Vagina (tissue), 2 donors: ENCODE measurements around the gene PAX9. TPM values are rescaled to one million over a fixed set of nuclear protein-coding genes. Genes with fewer than 3 reads are reported as not detected.

Experiments used
- DNase-seq, 2 donors: peaks; one replicate each; pipeline ENCODE4 v3.0.0-alpha.2; 2017; ENCODE audit errors: extremely low spot score in 2 of 2
- H3K27ac ChIP-seq: fragments of 200-600 bp; sonication (generic); one replicate; pipeline ENCODE4 v1.5.1; 2019
- H3K27me3 ChIP-seq: fragments of 200-600 bp; sonication (generic); one replicate; pipeline ENCODE4 v1.5.1; 2019
- H3K36me3 ChIP-seq, 2 donors: fragments of 200-600 bp; sonication (generic); one replicate each; pipeline ENCODE4 v1.5.1; 2017 to 2019
- H3K4me1 ChIP-seq: fragments of 200-600 bp; sonication (generic); one replicate; pipeline ENCODE4 v1.5.1; 2019
- H3K4me3 ChIP-seq, 2 donors: fragments of 200-600 bp; sonication (generic); 1 replicate in 1 of 2; 2 replicates in 1 of 2; pipeline ENCODE4 v1.5.1; 2016 to 2019
- H3K9me3 ChIP-seq: fragments of 200-600 bp; sonication (generic); one replicate; pipeline ENCODE4 v1.5.1; 2019
- POLR2A ChIP-seq, 2 donors: fragments of 450-650 bp; IDR thresholded peaks; one replicate each; pipeline ENCODE4 v1.6.1; 2017; ENCODE audit warnings: antibody characterized with exemption in 2 of 2, mild to moderate bottlenecking in 2 of 2, moderate library complexity in 2 of 2
- POLR2AphosphoS5 ChIP-seq, 2 donors: sonication (generic); formaldehyde crosslinking; IDR thresholded peaks; one replicate each; pipeline ENCODE4 v1.9.0; 2017; ENCODE audit warnings: antibody characterized with exemption in 2 of 2, mild to moderate bottlenecking in 2 of 2, low read depth in 1 of 2; ENCODE audit not compliant: insufficient read depth in 1 of 2
- intact Hi-C: fragments of 100-400 bp; cut with DNase I; formaldehyde crosslinking; loops from one replicate; pipeline ENCODE4 v1.15.1; 2023
- total RNA-seq: library from RNA; depleted of rRNA; stranded (reverse); fragments of >200 nt; gene quantifications from one replicate; pipeline ENCODE4 v1.2.3, GENCODE V29; 2016
- TF ChIP-seq, protein P1 (sequence below), 3 experiments: fragments of 450-650 bp in 2 of 3; fragments of 200-600 bp in 1 of 3; sonication (generic) in 1 of 3; IDR thresholded peaks; one replicate each; pipeline ENCODE4 v1.5.1; 2017 to 2019; ENCODE audit warnings: antibody characterized with exemption in 3 of 3, mild to moderate bottlenecking in 2 of 3, moderate library complexity in 2 of 3

PAX9 gene
- total RNA-seq, 1 donor from 2014 or later: 1.5 TPM

DNA sequence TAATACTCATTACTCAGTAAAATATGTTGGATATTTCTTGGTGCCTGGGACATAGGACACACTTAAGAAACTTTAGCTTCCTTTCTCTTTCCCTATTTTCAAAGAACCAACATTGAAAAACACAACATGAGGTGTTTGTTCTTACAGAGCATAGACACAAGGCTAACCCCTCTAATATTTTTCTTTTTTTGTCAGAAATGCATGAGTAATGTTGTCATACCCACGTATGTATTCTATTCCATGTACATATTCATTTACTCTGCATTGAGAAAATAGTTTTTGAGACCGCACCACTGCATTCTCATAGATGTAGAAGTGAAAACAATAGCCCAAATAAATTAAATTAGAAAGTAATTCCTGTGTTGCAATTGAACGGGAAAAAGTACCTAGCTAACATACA, 13.0 kb downstream of the PAX9 start:
- Histone ChIP-seq H3K9me3 (no peaks in the 10 kb centered on the region), H3K27ac (no peak overlapping the region), H3K4me1 (no peaks in the 10 kb centered on the region), H3K4me3 (no peak overlapping the region), H3K27me3 (no peaks in the 10 kb centered on the region), H3K36me3 (no peaks in the 10 kb centered on the region)
- DNase-seq: no peak
- no peak for TF ChIP-seq POLR2AphosphoS5 (IDR thresholded peaks at IDR 0.05; ENCODE audit: insufficient read depth in 1 of 2, low read depth in 1 of 2)
- TF ChIP-seq POLR2A (IDR thresholded peaks at IDR 0.05): no peak
- TF ChIP-seq, protein P1, sequence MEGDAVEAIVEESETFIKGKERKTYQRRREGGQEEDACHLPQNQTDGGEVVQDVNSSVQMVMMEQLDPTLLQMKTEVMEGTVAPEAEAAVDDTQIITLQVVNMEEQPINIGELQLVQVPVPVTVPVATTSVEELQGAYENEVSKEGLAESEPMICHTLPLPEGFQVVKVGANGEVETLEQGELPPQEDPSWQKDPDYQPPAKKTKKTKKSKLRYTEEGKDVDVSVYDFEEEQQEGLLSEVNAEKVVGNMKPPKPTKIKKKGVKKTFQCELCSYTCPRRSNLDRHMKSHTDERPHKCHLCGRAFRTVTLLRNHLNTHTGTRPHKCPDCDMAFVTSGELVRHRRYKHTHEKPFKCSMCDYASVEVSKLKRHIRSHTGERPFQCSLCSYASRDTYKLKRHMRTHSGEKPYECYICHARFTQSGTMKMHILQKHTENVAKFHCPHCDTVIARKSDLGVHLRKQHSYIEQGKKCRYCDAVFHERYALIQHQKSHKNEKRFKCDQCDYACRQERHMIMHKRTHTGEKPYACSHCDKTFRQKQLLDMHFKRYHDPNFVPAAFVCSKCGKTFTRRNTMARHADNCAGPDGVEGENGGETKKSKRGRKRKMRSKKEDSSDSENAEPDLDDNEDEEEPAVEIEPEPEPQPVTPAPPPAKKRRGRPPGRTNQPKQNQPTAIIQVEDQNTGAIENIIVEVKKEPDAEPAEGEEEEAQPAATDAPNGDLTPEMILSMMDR (IDR thresholded peaks at IDR 0.05): no peak
- intact Hi-C loops: no loop called here

DNA sequence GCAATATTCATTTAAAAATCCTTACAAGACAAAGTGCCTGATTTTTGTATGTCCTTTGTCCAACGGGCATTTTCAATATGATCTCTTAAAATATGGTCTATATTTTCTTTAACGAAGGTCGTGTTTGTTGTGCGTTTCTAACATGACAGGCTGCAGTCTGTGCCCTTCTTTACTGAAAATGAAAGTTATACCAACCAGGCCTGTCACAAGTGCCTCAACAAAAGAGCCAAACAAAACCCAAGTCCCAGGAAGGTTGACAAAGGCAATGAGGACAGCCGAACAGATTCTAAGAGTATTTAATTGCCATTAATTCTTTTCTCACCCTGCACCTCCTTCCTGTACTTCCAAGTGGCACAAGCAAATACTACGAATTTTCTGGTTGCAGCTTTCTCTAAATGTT, 13.9 kb downstream of the PAX9 start:
- Histone ChIP-seq H3K27ac (no peak overlapping the region), H3K9me3 (no peaks in the 10 kb centered on the region), H3K27me3 (no peaks in the 10 kb centered on the region), H3K36me3 (no peaks in the 10 kb centered on the region), H3K4me3 (no peak overlapping the region), H3K4me1 (no peaks in the 10 kb centered on the region)
- TF ChIP-seq, protein P1 (IDR thresholded peaks at IDR 0.05): no peak
- TF ChIP-seq POLR2AphosphoS5 (IDR thresholded peaks at IDR 0.05; ENCODE audit: insufficient read depth in 1 of 2, low read depth in 1 of 2) (no peak), POLR2A (IDR thresholded peaks at IDR 0.05) (no peak)
- DNase-seq: no peak
- intact Hi-C loops: no loop called here

DNA sequence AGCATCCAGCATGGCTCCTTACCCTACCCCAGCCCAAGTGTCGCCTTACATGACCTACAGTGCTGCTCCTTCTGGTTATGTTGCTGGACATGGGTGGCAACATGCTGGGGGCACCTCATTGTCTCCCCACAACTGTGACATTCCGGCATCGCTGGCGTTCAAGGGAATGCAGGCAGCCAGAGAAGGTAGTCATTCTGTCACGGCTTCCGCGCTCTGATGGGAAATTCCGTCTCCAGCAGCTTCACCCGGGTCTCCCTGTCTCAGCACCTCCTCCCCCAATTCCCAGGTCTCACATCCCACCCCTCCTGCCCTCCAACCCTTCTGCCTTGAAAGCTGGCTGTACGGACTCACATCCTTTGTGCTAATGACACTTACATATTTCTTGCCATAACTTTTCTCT, 14.6 kb downstream of the PAX9 start:
- DNase-seq: no peak
- Histone ChIP-seq H3K27me3 (no peaks in the 10 kb centered on the region), H3K4me3 (no peak overlapping the region), H3K27ac (no peak overlapping the region), H3K4me1 (no peaks in the 10 kb centered on the region), H3K36me3 (no peaks in the 10 kb centered on the region), H3K9me3 (no peaks in the 10 kb centered on the region)
- TF ChIP-seq POLR2AphosphoS5 (IDR thresholded peaks at IDR 0.05; ENCODE audit: insufficient read depth in 1 of 2, low read depth in 1 of 2) (no peak), POLR2A (IDR thresholded peaks at IDR 0.05) (no peak)
- TF ChIP-seq, protein P1 (IDR thresholded peaks at IDR 0.05): no peak
- intact Hi-C loops: no loop called here

DNA sequence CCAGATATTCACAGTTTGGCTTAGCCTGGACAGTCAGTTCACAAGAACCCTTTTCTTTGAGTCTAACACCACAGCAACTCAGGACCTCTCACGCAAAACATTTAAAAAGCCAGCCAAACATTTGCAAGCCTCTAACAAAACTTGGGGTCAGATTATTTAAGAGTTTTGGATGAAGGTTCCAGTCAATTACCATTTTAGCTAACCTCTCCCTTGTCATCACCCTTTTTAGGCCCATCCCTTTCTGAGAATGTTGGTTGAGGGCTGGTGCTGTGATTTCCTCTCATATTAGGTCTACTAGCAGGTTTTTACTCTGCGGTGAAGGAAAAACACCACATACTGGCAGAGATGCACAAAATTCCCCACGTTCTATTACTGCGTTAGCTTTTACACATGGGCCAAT, 20.7 kb downstream of the PAX9 start:
- no peaks in the 10 kb centered on the region for H3K36me3 ChIP-seq
- no peak for DNase-seq
- TF ChIP-seq POLR2A (IDR thresholded peaks at IDR 0.05): no peak
- TF ChIP-seq POLR2AphosphoS5 (IDR thresholded peaks at IDR 0.05; ENCODE audit: insufficient read depth in 1 of 2, low read depth in 1 of 2): no peak
- TF ChIP-seq, protein P1 (IDR thresholded peaks at IDR 0.05): no peak
- no peak overlapping the region for H3K27ac ChIP-seq
- no peaks in the 10 kb centered on the region for H3K27me3 ChIP-seq
- H3K9me3 ChIP-seq: no peaks in the 10 kb centered on the region
- H3K4me1 ChIP-seq: no peaks in the 10 kb centered on the region
- H3K4me3 ChIP-seq: no peak overlapping the region
- intact Hi-C loops: no loop called here

DNA sequence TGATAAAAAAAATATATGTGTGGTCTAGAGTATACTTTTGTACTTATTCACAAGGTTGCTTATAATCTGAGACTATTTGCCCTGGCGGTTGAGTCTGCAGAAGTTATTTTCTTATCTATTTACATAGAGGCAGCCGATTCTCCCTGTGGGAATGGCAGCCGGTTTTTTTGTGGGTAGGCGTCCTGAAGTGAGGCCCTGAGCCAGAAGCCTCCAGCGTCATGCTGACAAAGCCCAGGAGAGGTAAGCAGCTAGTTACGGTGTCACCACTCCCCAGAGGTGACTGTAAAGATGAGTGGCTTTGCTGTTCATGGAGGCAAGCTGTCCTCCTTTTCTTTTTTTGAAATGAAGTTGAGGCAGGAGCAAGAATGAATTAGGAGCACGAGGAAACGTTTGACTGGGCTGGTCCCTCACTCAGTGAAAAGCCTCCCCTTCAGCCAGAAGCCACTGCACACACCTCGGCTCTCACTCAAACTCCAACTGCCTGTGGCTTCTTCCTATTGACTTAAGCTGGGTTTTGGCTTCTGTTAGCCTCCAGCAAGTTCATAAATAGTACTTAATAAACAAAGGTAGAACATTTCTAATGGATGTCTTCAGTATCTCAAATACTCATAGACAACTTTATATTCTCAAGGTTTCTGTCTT, 21.5 kb downstream of the PAX9 start:
- no peak for DNase-seq
- intact Hi-C loops: no loop called here
- Histone ChIP-seq H3K27me3 (no peaks in the 10 kb centered on the region), H3K9me3 (no peaks in the 10 kb centered on the region), H3K36me3 (no peaks in the 10 kb centered on the region), H3K4me1 (no peaks in the 10 kb centered on the region), H3K27ac (no peak overlapping the region), H3K4me3 (no peak overlapping the region)
- TF ChIP-seq, protein P1 (IDR thresholded peaks at IDR 0.05): no peak
- TF ChIP-seq POLR2AphosphoS5 (IDR thresholded peaks at IDR 0.05; ENCODE audit: insufficient read depth in 1 of 2, low read depth in 1 of 2) (no peak), POLR2A (IDR thresholded peaks at IDR 0.05) (no peak)
